Tibial nerve (tissue), 4 donors: ENCODE measurements around the gene KLHL40.

Experiments used
- EP300 ChIP-seq, 2 donors: sonication (generic); formaldehyde crosslinking; IDR thresholded peaks; one replicate each; pipeline ENCODE4 v1.6.1; 2017; ENCODE audit warnings: antibody characterized with exemption in 2 of 2, mild to moderate bottlenecking in 1 of 2
- POLR2A ChIP-seq, 2 donors: fragments of 450-650 bp; IDR thresholded peaks; one replicate each; pipeline ENCODE4 v1.6.1; 2017; ENCODE audit warnings: antibody characterized with exemption in 2 of 2, mild to moderate bottlenecking in 2 of 2, moderate library complexity in 2 of 2
- TF ChIP-seq, protein P1 (sequence below), 5 experiments: fragments of 200-600 bp in 3 of 5; fragments of 450-650 bp in 2 of 5; sonication (generic) in 3 of 5; IDR thresholded peaks; one replicate each; pipeline ENCODE4 v1.5.1; 2016 to 2019; ENCODE audit warnings: antibody characterized with exemption in 5 of 5, mild to moderate bottlenecking in 3 of 5, moderate library complexity in 2 of 5

DNA sequence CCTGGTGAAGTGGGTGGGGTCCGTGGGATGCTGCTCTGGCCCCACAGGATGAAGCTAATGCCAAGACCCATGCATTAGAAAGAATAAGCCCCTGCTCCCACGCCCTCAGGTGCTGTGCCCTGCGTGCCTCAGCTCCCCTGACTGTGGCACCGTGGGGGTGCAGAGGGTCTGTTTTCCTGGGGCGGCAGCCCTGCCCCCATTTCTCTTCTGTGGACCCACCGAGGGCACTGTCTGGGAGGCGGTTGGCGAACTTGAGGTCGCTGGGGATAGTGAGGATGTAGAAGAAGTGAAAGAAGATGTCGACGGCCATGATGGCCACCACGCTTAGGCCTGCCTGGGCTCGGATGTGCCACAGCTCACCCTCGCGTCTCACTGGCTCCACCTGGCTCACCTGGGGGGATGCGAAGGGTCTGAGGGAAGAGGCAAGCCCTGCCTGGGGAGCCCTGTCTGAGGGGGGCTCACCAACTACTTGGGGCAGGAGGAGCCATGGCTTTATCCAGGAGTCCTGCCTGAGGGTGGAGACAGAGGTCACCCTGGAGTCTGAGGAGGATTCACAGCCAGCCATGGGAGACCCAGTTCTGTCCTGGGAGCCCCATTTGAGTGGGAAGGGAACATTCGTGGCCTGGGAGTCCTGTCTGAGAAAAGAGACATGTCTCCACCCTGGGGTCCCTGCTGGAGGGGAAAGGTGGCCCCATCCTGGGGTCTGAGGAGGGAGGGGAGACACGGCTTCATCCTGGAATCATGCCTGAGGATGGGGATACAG lies 12.1 kb downstream of the KLHL40 start:
- TF ChIP-seq, protein P1, sequence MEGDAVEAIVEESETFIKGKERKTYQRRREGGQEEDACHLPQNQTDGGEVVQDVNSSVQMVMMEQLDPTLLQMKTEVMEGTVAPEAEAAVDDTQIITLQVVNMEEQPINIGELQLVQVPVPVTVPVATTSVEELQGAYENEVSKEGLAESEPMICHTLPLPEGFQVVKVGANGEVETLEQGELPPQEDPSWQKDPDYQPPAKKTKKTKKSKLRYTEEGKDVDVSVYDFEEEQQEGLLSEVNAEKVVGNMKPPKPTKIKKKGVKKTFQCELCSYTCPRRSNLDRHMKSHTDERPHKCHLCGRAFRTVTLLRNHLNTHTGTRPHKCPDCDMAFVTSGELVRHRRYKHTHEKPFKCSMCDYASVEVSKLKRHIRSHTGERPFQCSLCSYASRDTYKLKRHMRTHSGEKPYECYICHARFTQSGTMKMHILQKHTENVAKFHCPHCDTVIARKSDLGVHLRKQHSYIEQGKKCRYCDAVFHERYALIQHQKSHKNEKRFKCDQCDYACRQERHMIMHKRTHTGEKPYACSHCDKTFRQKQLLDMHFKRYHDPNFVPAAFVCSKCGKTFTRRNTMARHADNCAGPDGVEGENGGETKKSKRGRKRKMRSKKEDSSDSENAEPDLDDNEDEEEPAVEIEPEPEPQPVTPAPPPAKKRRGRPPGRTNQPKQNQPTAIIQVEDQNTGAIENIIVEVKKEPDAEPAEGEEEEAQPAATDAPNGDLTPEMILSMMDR (IDR thresholded peaks at IDR 0.05): no peak
- TF ChIP-seq EP300 (IDR thresholded peaks at IDR 0.05): no peak
- TF ChIP-seq POLR2A (IDR thresholded peaks at IDR 0.05): no peak
